ENCODE data around the gene RBM22. TPM values are rescaled to one million over a fixed set of nuclear protein-coding genes. Genes with fewer than 3 reads are reported as not detected.

Gene RBM22
- total RNA-seq, 1 experiment from 2014 or later = 31.6 TPM

DNA sequence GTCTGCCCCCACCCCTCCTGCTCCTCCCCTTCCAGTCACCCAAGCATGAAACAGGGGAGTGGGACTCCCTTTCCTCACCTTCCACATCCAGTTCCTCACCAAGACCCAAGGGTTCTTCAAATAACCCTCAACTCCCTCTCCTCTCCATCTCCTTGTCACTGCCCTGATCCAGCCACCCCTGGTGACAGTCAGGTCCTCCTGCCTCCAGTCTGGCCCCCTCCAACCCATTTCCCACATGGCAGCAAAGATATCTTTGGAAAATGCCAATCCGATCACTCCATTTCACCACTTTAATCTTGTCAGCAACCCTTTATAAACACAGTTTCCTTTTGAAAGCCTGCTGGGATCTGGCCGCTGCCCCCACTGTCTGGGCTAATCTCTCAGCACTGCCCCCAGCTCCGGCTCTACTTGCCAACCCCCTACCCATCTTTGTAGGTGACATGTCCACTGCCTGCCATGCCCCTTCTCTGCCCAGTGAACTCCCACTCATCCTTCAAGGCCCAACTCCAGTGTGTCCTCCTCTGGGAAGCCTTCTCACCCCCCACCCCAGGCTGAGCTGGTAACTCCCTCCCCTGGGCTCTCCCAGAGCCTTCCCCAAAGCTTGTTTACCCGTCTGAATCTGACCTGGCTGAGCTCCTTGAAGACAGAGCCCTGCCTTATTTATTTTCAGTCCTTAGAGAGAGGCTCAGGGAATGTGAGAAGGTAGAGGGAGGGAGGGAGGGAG, 40.6 kb downstream of the RBM22 start:
- BruUV-seq (replicated peaks) = no TSS peak
- POLR2A ChIA-PET (ENCODE audit: unreplicated experiment) = no interaction called here
- Histone ChIP-seq H3K4me3 (ENCODE audit: low read length) (no peak overlapping the region), H4K20me1 (ENCODE audit: low read length) (no peaks in the 10 kb centered on the region), H3F3A (ENCODE audit: low read length, unreplicated experiment) (no peaks in the 10 kb centered on the region), H3K9ac (ENCODE audit: low read length) (no peak overlapping the region), H3K9me2 (replicated peaks; ENCODE audit: low read length) (no peaks in the 10 kb centered on the region), H3K27me3 (ENCODE audit: low read length) (no peaks in the 10 kb centered on the region; the same call in 1 of the 2 replicates), H3K4me2 (ENCODE audit: low read length) (no peak overlapping the region), H3K79me2 (ENCODE audit: low read length) (no peaks in the 10 kb centered on the region), H2AFZ (ENCODE audit: low read length) (no peak overlapping the region), H3K4me1 (ENCODE audit: insufficient read depth, low read length) (no peaks in the 10 kb centered on the region), H3K9me3 (ENCODE audit: low read length) (no peaks in the 10 kb centered on the region), H3K27ac (ENCODE audit: low read length) (no peak overlapping the region), H3K36me3 (ENCODE audit: low read depth, low read length) (no peaks in the 10 kb centered on the region)
- no peak for TF ChIP-seq EZH2phosphoT487 (IDR thresholded peaks at IDR 0.05; ENCODE audit: borderline replicate concordance, low read length)
- TF ChIP-seq, protein P1, sequence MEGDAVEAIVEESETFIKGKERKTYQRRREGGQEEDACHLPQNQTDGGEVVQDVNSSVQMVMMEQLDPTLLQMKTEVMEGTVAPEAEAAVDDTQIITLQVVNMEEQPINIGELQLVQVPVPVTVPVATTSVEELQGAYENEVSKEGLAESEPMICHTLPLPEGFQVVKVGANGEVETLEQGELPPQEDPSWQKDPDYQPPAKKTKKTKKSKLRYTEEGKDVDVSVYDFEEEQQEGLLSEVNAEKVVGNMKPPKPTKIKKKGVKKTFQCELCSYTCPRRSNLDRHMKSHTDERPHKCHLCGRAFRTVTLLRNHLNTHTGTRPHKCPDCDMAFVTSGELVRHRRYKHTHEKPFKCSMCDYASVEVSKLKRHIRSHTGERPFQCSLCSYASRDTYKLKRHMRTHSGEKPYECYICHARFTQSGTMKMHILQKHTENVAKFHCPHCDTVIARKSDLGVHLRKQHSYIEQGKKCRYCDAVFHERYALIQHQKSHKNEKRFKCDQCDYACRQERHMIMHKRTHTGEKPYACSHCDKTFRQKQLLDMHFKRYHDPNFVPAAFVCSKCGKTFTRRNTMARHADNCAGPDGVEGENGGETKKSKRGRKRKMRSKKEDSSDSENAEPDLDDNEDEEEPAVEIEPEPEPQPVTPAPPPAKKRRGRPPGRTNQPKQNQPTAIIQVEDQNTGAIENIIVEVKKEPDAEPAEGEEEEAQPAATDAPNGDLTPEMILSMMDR (conservative IDR thresholded peaks at IDR 0.05; ENCODE audit: low read depth, low read length) = no peak
- no peak for TF ChIP-seq EZH2 (IDR thresholded peaks at IDR 0.05; ENCODE audit: low read length, unreplicated experiment)
- DNase-seq = no peak
- CTCF ChIA-PET = interaction anchor here (0.6 kb wide), 1 partner anchor 99 kb away, joined by 3 read pairs; no protein-coding TSS in a partner anchor
- intact Hi-C loops (cut with micrococcal nuclease) = no loop called here
- ATAC-seq = no peak

DNA sequence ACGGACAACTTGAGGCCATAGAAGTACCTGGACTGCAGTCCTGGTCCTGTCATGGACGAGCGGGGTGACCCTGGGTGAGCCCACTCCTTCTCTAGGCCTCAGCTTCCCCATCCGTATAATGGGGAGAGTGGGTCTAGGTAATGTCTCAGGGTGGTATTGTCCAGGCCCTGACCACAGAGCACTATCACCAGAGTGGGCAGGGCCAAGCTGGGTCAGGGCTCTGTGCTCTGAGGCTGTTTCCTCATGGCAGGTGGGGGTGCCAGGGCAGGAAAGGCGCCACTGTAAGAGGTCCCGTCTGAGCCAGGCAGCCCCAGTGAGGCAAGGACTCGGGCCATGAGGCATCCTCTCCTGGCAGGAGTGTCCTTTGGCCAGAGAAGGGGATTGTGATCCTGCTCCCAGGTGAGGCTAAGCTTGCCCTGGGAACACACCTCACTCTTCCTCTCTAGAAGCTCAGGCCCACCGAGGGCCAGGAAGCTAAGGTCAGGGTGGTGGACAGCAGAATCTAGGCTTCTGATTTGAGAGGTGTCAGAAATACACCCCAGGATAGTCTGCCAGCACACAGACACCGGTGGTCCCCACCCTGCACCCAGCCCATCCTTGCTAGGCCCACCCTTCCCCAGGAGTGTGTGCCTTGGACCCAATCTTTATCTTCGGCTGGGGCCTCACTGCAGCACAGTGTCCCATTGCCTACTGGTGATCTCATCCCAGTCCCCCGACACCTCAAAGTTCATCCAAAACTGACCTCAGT, 41.3 kb downstream of the RBM22 start:
- no peaks in the 10 kb centered on the region; the same call in 1 of the 2 replicates for H3K27me3 ChIP-seq (ENCODE audit: low read length)
- POLR2A ChIA-PET (ENCODE audit: unreplicated experiment) = interaction anchor here (0.6 kb wide), 1 partner anchor 13 kb away, joined by 5 read pairs; no protein-coding TSS in a partner anchor
- CTCF ChIA-PET = no interaction called here
- intact Hi-C loops (cut with micrococcal nuclease) = loop anchor here (10.0 kb wide), 1 partner anchor 185 kb away; the partner anchor contains the start of gene IRGM
- H3F3A ChIP-seq (ENCODE audit: low read length, unreplicated experiment) = no peaks in the 10 kb centered on the region
- H3K4me2 ChIP-seq (ENCODE audit: low read length) = no peak overlapping the region
- H3K27ac ChIP-seq (ENCODE audit: low read length) = no peak overlapping the region
- no peaks in the 10 kb centered on the region for H3K9me3 ChIP-seq (ENCODE audit: low read length)
- no TSS peak for BruUV-seq (replicated peaks)
- H2AFZ ChIP-seq (ENCODE audit: low read length) = no peak overlapping the region
- no peak overlapping the region for H3K9ac ChIP-seq (ENCODE audit: low read length)
- no peaks in the 10 kb centered on the region for H3K79me2 ChIP-seq (ENCODE audit: low read length)
- H3K4me3 ChIP-seq (ENCODE audit: low read length) = no peak overlapping the region
- no peaks in the 10 kb centered on the region for H3K9me2 ChIP-seq (replicated peaks; ENCODE audit: low read length)
- TF ChIP-seq, protein P1 (conservative IDR thresholded peaks at IDR 0.05; ENCODE audit: low read depth, low read length) = no peak
- TF ChIP-seq EZH2phosphoT487 (IDR thresholded peaks at IDR 0.05; ENCODE audit: borderline replicate concordance, low read length) (no peak), EZH2 (IDR thresholded peaks at IDR 0.05; ENCODE audit: low read length, unreplicated experiment) (no peak)
- DNase-seq = no peak
- no peaks in the 10 kb centered on the region for H3K4me1 ChIP-seq (ENCODE audit: insufficient read depth, low read length)
- ATAC-seq = no peak
- H3K36me3 ChIP-seq (ENCODE audit: low read depth, low read length) = no peaks in the 10 kb centered on the region
- no peaks in the 10 kb centered on the region for H4K20me1 ChIP-seq (ENCODE audit: low read length)

Measured in PC-3 (cell line).